GM19023 (cell line): ENCODE results near the gene TFB1M.
"Not testable (repeated sequence)": the region's sequence is repeated elsewhere in the genome, so short reads cannot be mapped to it uniquely, and the experiment has no call there.

Experiments
- ATAC-seq: cut with Tn5 transposase; IDR thresholded peaks from one replicate; pipeline ENCODE4 v1.9.1; 2021; ENCODE audit warnings: mild to moderate bottlenecking, moderate library complexity; ENCODE audit not compliant: unreplicated experiment

TFB1M gene

DNA sequence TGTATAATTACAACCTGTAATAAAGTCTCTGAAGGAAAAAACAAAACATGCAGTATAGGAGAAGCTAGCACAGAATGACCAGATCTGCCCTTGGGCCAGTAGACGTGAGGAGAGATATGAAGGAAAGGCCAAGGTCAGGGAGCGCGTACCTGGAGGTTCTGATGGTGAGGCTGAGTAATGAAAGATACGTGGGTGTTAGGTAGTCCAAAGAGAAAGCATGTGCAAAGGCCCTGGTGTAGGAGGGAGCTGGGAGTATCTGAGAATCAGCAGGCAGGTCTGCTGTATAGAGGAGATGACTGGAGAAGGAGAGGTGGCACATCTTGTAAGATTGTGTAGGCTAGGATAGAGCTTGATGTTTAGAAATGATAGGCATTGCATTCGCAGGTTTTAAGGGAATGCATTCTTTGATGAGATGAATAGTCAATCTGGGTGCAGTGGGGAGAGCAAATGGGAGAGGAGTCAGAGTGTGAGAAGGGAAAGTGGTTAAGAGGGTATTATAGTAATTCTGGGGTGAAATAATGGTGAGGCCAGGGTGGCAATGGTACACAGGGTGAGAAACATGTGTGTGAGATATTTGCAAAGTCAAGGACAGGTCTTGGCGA, 15.9 kb upstream of the TFB1M start:
- no peak for ATAC-seq

- no peak for ATAC-seq
These were observed 15.3 kb upstream of the TFB1M start for GRCh38 chr6:155329460-155330132.

DNA sequence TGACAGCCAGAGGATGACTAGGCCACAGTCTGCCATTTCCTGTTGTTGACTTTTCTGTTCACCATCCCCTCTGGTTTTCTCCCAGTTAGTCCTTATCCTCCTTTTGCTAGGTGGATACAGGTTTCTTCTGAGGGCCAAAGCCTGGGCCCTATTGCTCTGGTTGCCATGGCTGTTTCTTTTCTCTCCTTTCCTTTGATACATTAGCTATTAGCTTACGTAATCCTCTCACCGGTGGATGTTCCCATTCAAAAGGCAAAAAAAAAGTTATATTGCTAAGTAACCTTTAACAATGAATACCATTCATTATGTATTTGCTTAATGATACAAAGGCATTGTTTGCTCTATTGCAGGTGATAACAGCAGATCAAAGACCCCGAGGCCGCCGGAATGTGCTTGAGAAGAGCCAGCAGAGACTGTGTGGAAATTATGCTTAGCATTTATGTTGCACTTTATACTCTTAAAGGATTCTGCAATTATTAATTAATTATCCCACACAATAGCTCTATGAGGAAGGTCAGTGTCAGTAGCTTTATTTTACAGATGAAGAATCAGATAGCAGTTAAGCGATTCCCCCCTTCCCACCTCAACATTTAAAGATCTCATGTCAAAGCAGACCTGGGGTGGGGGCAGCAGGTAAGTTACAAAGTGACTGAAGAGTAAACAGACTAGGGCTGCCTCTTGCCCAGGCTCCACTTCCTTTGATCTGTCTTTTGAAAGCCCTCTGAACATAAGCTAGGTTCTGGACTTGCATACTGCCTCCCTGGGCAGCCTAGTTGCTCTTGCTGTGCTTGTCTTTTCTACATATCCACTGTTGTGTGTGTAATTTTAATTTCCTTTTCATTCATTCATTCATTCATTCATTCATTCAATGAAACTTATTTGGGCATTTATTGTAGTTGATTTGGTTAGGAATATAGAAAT, 14.5 kb upstream of the TFB1M start:
- no peak for ATAC-seq

DNA sequence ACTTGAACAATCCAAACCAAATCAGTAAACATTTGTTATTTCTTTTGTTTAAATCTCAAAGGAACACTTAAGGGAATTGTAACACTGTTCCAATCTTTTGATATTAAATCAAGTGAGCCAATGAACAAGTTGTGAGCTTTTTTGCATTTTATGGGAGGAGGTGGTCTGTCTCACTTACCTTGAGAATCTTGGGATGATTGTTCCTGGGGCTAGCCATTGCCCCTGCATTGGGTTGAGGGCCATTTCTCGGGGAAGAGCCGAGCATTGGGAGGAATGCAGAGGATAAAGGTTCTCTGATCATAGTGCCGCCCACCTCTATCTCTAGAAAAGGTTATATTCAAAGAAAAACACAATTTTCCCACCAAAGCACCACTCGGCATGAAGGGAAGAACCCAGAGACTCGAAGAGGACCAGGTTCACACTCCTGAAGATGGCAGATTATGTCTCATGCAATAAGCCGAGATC, 13.8 kb upstream of the TFB1M start:
- ATAC-seq: no peak

- ATAC-seq: peak; percentile 50
These were observed 13.2 kb upstream of the TFB1M start for GRCh38 chr6:155327326-155328073.

GRCh38 chr6:155325700-155326516, 11.6 kb upstream of the TFB1M start:
- ATAC-seq: no peak

GRCh38 chr6:155324993-155325392, 10.7 kb upstream of the TFB1M start:
- no peak for ATAC-seq

DNA sequence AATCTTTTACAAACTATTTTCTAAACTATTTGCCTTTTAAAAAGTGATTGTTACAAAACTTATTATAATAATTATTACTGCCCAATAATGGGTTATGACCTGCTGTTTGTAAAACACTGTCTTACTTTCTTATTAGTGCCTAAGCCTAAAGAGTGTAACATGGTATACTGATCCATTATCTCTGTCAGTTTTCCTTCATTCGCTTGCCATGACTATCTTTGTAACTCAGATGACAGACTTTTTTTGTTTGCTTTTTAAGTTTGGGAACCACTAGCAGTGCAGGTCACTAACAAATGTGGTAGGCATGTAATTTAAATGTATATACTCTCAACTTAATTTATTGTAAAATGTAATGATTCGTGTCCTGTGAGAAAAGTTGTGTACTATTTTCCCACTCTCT, 9.9 kb upstream of the TFB1M start:
- ATAC-seq: no peak

GRCh38 chr6:155319902-155320301, 5.6 kb upstream of the TFB1M start:
- no peak for ATAC-seq

- ATAC-seq: no peak
These were observed 2.9 kb upstream of the TFB1M start for GRCh38 chr6:155317186-155317585.

- ATAC-seq: no peak
These were observed 2.1 kb upstream of the TFB1M start for GRCh38 chr6:155316419-155316818.

DNA sequence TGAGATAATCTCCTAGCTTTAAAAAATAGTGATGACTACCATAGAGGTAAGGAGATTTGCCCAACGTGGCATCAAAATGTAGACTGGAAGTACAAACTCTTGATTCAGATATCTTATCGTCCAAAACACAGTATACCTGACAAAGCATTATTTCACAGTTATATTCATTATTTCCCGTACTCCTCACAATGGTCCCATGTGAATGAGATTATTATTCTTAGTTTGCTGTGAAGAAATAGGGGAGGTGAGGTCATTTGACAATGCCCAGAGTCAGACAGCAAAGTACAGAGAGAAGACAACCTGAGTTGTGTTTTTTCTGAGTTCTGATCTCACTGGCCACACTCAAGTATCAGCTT, 1.2 kb upstream of the TFB1M start:
- no peak for ATAC-seq

- peak; percentile 49 for ATAC-seq
These were observed 660 bp upstream of the TFB1M start for GRCh38 chr6:155314773-155315515.

DNA sequence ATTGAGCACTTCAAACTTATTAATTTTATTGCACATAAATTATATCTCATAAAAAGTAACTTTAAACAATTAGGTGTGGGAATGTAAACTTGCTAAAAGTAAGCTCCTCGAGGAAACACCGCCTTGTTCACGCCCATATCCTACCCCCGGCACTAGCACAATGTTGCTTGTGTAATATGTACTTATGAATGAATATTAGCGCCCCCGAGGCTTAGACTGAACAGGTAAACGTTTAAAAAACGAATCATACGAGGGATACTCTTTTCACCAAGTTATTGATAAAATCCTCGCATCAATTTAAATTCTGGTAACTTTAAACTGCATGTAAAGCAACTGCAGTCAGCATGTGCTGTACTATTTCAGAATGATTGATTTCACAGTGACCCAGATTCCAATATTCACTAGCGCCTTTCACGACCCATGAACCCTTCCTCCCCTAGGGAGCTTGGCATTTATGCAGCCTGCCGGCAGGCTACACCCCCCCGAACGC, 637 bp downstream of the TFB1M start:
- ATAC-seq: peak; percentile 17

GRCh38 chr6:155312950-155313349, 1.3 kb downstream of the TFB1M start:
- not testable (repeated sequence) for ATAC-seq

- no peak for ATAC-seq
These were observed 2.7 kb downstream of the TFB1M start for GRCh38 chr6:155311583-155311982.

- ATAC-seq: no peak
These were observed 3.2 kb downstream of the TFB1M start for GRCh38 chr6:155311086-155311485.

DNA sequence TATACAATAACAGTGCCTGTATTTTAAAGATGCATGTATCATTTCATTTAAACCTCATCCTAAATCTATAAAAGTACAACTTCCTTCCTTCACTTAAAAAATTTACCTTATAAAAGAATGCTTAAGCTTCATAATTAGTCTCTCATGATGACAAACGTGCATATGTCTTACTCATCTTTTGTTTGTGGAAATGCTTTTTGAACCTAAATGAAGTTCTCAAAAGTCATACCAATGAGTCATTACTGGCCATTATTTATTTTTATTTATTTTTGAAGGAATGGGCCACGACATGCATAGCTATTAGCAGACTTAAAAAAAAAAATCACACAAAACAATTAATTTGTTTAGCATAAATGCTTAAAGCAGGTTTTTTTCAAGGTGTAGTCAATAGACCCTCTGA, 3.7 kb downstream of the TFB1M start:
- ATAC-seq: no peak

DNA sequence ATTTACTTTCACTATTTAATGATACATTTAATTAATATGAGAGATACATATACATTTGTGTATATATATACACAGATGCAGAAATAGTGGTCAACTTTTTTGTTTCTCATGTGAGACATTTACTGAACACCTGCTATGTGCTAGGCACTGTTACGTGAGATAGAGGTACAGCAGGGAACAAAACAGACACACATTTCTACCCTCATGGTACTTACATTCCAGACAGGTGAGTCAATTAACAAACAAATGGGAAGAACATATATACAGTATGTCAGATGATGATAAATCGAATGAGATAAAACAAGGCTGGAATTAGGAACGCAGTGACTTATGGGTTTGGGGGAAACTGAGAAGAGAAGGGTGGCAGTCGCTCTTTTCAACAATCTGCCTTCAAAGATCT, 5.1 kb downstream of the TFB1M start:
- no peak for ATAC-seq
